ENCODE data around the gene ZNF215.

Gene ZNF215

DNA sequence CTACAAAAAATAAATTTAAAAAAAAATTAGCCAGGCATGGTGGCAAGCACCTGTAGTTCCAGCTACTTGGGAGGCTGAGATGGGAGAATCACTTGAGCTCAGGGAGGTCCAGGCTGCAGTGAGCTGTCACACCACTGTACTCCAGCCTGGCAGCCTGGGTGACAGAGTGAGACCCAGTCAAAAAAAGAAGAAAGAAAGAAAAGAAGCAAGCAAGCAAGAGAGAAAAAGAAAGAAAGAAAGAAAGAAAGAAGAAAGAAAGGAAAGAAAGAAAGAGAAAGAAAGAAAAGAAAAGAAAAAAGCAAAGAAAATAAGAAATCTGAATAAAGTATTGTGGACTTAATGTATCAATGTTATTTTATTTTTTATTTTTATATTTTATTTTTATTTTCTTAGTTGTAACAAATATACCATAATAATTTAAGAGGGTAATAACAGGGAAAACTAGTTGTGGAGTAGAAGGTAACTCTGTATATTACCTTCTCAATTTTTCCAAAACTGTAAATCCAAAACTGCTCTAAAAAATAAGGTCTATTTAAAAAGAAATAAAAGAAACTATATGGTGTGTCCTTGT, 1.1 kb upstream of the ZNF215 start:
- Histone ChIP-seq H3K4me3 (ENCODE audit: low read depth in 1 of 2, low read length in 2 of 2) (no peak overlapping the region), H3K79me2 (ENCODE audit: insufficient read depth, low read length) (peaks cover 17% of the 10 kb centered on the region), H4K20me1 (ENCODE audit: insufficient read depth, low read length) (no peaks in the 10 kb centered on the region), H3K36me3 (ENCODE audit: insufficient read depth, low read length) (no peaks in the 10 kb centered on the region), H3K9ac (ENCODE audit: low read depth, low read length) (no peak overlapping the region), H3K27ac (ENCODE audit: low read length) (no peak overlapping the region), H3K4me2 (ENCODE audit: insufficient read depth, low read length) (peak overlapping the region; percentile 65; the same call in 1 of the 2 replicates), H2AFZ (ENCODE audit: low read depth, low read length) (peak overlapping the region; percentile 86; the same call in 1 of the 2 replicates), H3K27me3 (ENCODE audit: insufficient read depth, low read length, poor library complexity) (no peaks in the 10 kb centered on the region), H3K9me3 (ENCODE audit: insufficient read depth, low read length, severe bottlenecking) (no peaks in the 10 kb centered on the region), H3K4me1 (ENCODE audit: insufficient read depth, low read length) (peaks cover 35% of the 10 kb centered on the region)
- ATAC-seq (ENCODE audit: insufficient read depth, low read depth) (no peak), DNase-seq (no peak)
- TF ChIP-seq, protein P1, sequence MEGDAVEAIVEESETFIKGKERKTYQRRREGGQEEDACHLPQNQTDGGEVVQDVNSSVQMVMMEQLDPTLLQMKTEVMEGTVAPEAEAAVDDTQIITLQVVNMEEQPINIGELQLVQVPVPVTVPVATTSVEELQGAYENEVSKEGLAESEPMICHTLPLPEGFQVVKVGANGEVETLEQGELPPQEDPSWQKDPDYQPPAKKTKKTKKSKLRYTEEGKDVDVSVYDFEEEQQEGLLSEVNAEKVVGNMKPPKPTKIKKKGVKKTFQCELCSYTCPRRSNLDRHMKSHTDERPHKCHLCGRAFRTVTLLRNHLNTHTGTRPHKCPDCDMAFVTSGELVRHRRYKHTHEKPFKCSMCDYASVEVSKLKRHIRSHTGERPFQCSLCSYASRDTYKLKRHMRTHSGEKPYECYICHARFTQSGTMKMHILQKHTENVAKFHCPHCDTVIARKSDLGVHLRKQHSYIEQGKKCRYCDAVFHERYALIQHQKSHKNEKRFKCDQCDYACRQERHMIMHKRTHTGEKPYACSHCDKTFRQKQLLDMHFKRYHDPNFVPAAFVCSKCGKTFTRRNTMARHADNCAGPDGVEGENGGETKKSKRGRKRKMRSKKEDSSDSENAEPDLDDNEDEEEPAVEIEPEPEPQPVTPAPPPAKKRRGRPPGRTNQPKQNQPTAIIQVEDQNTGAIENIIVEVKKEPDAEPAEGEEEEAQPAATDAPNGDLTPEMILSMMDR (IDR thresholded peaks at IDR 0.05; ENCODE audit: borderline replicate concordance, extremely low read depth, low read length, poor library complexity, severe bottlenecking) = no peak
- TF ChIP-seq EZH2 (IDR thresholded peaks at IDR 0.05; ENCODE audit: borderline replicate concordance, low read depth, low read length, severe bottlenecking) = no peak

DNA sequence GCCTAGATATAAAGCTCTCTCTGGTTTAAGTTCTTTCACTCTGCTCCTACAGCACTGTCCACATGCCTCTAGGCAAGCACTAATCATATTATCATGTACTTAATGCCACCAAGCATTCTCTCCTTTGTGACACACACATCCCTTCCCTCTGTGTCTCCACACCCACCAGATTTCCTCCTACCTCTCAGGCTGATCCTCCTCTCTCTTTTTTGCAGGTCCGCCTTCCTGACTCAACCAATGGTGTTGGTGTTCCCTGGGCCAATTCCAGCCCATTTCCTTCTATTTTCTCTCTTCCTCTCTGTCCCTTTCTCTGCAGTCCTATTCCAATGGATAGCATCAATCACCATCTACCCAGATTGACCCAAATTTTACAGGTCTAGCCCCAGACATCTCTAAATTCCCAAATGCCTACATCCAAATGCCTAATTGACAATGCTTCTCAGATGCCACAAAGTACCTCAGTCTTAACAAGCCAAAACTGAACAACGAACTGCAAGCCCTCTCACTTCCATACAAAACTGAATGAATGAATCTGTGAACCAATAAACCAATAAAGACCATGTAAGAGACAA, 504 bp upstream of the ZNF215 start:
- H4K20me1 ChIP-seq (ENCODE audit: insufficient read depth, low read length) = no peaks in the 10 kb centered on the region
- peaks cover 41% of the 10 kb centered on the region for H3K4me1 ChIP-seq (ENCODE audit: insufficient read depth, low read length)
- H3K27me3 ChIP-seq (ENCODE audit: insufficient read depth, low read length, poor library complexity) = no peaks in the 10 kb centered on the region
- TF ChIP-seq, protein P1 (IDR thresholded peaks at IDR 0.05; ENCODE audit: borderline replicate concordance, extremely low read depth, low read length, poor library complexity, severe bottlenecking) = no peak
- no peak for TF ChIP-seq EZH2 (IDR thresholded peaks at IDR 0.05; ENCODE audit: borderline replicate concordance, low read depth, low read length, severe bottlenecking)
- DNase-seq = no peak
- ATAC-seq (ENCODE audit: insufficient read depth, low read depth) = peak; percentile 12
- H2AFZ ChIP-seq (ENCODE audit: low read depth, low read length) = peak overlapping the region; percentile 86
- H3K27ac ChIP-seq (ENCODE audit: low read length) = peak overlapping the region; percentile 92
- H3K36me3 ChIP-seq (ENCODE audit: insufficient read depth, low read length) = no peaks in the 10 kb centered on the region
- peaks cover 18% of the 10 kb centered on the region for H3K79me2 ChIP-seq (ENCODE audit: insufficient read depth, low read length)
- H3K4me3 ChIP-seq (ENCODE audit: low read depth in 1 of 2, low read length in 2 of 2) = peak overlapping the region; percentile 28 to 83; a peak in 3 of 4 replicates
- no peaks in the 10 kb centered on the region for H3K9me3 ChIP-seq (ENCODE audit: insufficient read depth, low read length, severe bottlenecking)
- H3K9ac ChIP-seq (ENCODE audit: low read depth, low read length) = peak overlapping the region; percentile 69
- H3K4me2 ChIP-seq (ENCODE audit: insufficient read depth, low read length) = peak overlapping the region; percentile 65

DNA sequence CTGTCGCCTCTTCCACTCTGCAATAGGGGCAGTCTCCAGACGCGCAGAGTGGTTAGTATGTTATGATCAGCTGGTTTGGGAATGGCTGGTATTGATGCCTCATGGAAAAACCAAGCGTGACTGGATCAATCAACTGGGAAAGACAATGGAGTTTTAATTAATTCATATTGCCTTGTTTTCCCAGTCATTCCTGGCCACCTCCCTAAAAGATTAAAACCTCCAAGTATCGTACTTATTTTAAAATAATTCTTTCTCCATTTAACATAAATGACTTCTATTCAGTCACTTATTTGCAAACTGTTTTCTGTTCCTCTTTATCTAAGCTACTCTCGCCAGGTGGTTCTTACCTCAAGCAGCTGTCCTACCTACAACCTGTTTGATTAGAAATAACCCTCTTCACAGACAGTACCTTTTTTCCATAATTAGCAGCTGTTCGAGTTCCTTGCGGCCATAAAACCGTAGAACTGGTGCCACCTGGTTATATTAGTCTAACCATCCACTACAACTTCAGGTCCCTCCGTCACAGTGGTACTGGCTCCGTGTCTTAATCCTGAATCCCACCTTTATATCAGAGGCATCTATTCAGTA, 898 bp downstream of the ZNF215 start:
- peak overlapping the region; percentile 86 for H2AFZ ChIP-seq (ENCODE audit: low read depth, low read length)
- H3K79me2 ChIP-seq (ENCODE audit: insufficient read depth, low read length) = peaks cover 18% of the 10 kb centered on the region
- H3K4me1 ChIP-seq (ENCODE audit: insufficient read depth, low read length) = peaks cover 55% of the 10 kb centered on the region
- no peaks in the 10 kb centered on the region for H3K36me3 ChIP-seq (ENCODE audit: insufficient read depth, low read length)
- H3K27me3 ChIP-seq (ENCODE audit: insufficient read depth, low read length, poor library complexity) = no peaks in the 10 kb centered on the region
- TF ChIP-seq EZH2 (IDR thresholded peaks at IDR 0.05; ENCODE audit: borderline replicate concordance, low read depth, low read length, severe bottlenecking) = no peak
- TF ChIP-seq, protein P1 (IDR thresholded peaks at IDR 0.05; ENCODE audit: borderline replicate concordance, extremely low read depth, low read length, poor library complexity, severe bottlenecking) = no peak
- peak overlapping the region; percentile 69 for H3K9ac ChIP-seq (ENCODE audit: low read depth, low read length)
- DNase-seq (peak; percentile 10), ATAC-seq (ENCODE audit: insufficient read depth, low read depth) (no peak)
- H4K20me1 ChIP-seq (ENCODE audit: insufficient read depth, low read length) = no peaks in the 10 kb centered on the region
- peak overlapping the region; percentile 65 for H3K4me2 ChIP-seq (ENCODE audit: insufficient read depth, low read length)
- H3K4me3 ChIP-seq (ENCODE audit: low read depth in 1 of 2, low read length in 2 of 2) = peak overlapping the region; percentile 28 to 83
- H3K9me3 ChIP-seq (ENCODE audit: insufficient read depth, low read length, severe bottlenecking) = no peaks in the 10 kb centered on the region
- peak overlapping the region; percentile 92 for H3K27ac ChIP-seq (ENCODE audit: low read length)

All from DND-41 (cell line).